HCT116 (cell line): ENCODE data around the gene TMEM147. TPM values are rescaled to one million over a fixed set of nuclear protein-coding genes. Genes with fewer than 3 reads are reported as not detected.

ENCODE experiments used
- ATAC-seq: fragments of 200-7000 bp; cut with Tn5 transposase; 2 replicates; pipeline ENCODE4 v1.9.1; 2020; ENCODE audit warnings: mild to moderate bottlenecking, moderate library complexity
- BruUV-seq: library from RNA; stranded (reverse); fragments of 400-500 nt; replicated peaks from 2 replicates; lab custom pipeline; 2021; lab: Mats Ljungman, UMichigan
- CTCF ChIA-PET: fragments of 300-600 bp; sonication (Branson Sonifier 250); formaldehyde crosslinking; loops from one replicate; lab custom pipeline; 2021; ENCODE audit warnings: antibody characterized with exemption; lab: Charles Lee
- POLR2A ChIA-PET: fragments of 300-600, 350-600 bp; sonication (Branson Sonifier 250); formaldehyde crosslinking; loops from one replicate; lab custom pipeline; 2021; ENCODE audit warnings: antibody characterized with exemption; lab: Charles Lee
- RAD21 ChIA-PET, 2 experiments: fragments of 300-600 bp; sonication (Branson Sonifier 250); formaldehyde crosslinking; loops; one replicate each; lab custom pipeline; 2023; ENCODE audit warnings: low total read pairs in 2 of 2; ENCODE audit not compliant: uncharacterized antibody in 2 of 2, unreplicated experiment in 2 of 2, low non-redundant PET in 1 of 2; lab: Charles Lee
- DNase-seq: peaks from one replicate; pipeline ENCODE4 v3.0.0-alpha.2; 2010; ENCODE audit warnings: low read depth, low spot score
- H2AFZ ChIP-seq: fragments of 200-600 bp; shearing (Covaris generic), sonication (generic); 2 replicates; pipeline ENCODE4 v1.6.1; 2017; ENCODE audit warnings: low read depth, mixed run types, mixed read lengths, antibody characterized with exemption, low read length; ENCODE audit not compliant: poor library complexity, severe bottlenecking
- H3K27ac ChIP-seq: 2 replicates; pipeline ENCODE4 v1.5.1; 2012; ENCODE audit warnings: low read depth, low read length
- H3K27me3 ChIP-seq: fragments of 200-600 bp; sonication (generic); 2 replicates; pipeline ENCODE4 v1.6.1; 2016; ENCODE audit warnings: mixed run types, low read length, mixed read lengths; ENCODE audit not compliant: insufficient read depth
- H3K36me3 ChIP-seq, 2 experiments: fragments of 200-500 bp in 1 of 2; fragments of 200-600 bp in 1 of 2; sonication (Bioruptor generic) in 1 of 2; sonication (generic) in 1 of 2; 2 replicates each; pipeline versions ENCODE4 v1.5.1 to v1.6.1; 2014 to 2016; ENCODE audit warnings: low read length in 2 of 2, inconsistent platforms in 1 of 2, mixed read lengths in 1 of 2, mixed run types in 1 of 2; ENCODE audit not compliant: insufficient read depth in 2 of 2, control insufficient read depth in 1 of 2
- H3K4me1 ChIP-seq, 2 experiments: fragments of 200-600 bp in 1 of 2; sonication (generic) in 1 of 2; 2 replicates each; pipeline versions ENCODE4 v1.5.1 to v1.6.1; 2012 to 2017; ENCODE audit warnings: low read length in 2 of 2, inconsistent platforms in 1 of 2, mild to moderate bottlenecking in 1 of 2, mixed read lengths in 1 of 2, mixed run types in 1 of 2, moderate library complexity in 1 of 2; ENCODE audit not compliant: insufficient read depth in 2 of 2, control insufficient read depth in 1 of 2
- H3K4me2 ChIP-seq: fragments of 200-600 bp; sonication (generic); 2 replicates; pipeline ENCODE4 v1.6.1; 2017; ENCODE audit warnings: mixed run types, low read length, mixed read lengths
- H3K4me3 ChIP-seq, 2 experiments: fragments of 200-600 bp in 1 of 2; sonication (generic) in 1 of 2; replicated peaks in 1 of 2; 2 replicates each; pipeline ENCODE4 v1.5.1; 2011 to 2016; ENCODE audit warnings: low read length in 2 of 2, control low read depth in 1 of 2, low read depth in 1 of 2, mild to moderate bottlenecking in 1 of 2, mixed read lengths in 1 of 2, mixed run types in 1 of 2
- H3K79me2 ChIP-seq: fragments of 200-600 bp; sonication (generic); 2 replicates; pipeline ENCODE4 v1.6.1; 2017; ENCODE audit warnings: mild to moderate bottlenecking, mixed run types, low read length, moderate library complexity, mixed read lengths; ENCODE audit not compliant: insufficient read depth
- H3K9ac ChIP-seq: fragments of 200-600 bp; sonication (generic); 2 replicates; pipeline ENCODE4 v1.6.1; 2016; ENCODE audit warnings: low read length, mixed read lengths
- H3K9me2 ChIP-seq: fragments of 200-600 bp; sonication (generic), shearing (Covaris generic); 2 replicates; pipeline ENCODE4 v1.6.1; 2017; ENCODE audit warnings: mixed run types, mild to moderate bottlenecking, moderate library complexity; ENCODE audit not compliant: insufficient read depth
- H3K9me3 ChIP-seq, 2 experiments: fragments of 200-500 bp in 1 of 2; fragments of 200-600 bp in 1 of 2; sonication (Bioruptor generic) in 1 of 2; sonication (generic) in 1 of 2; 2 replicates each; pipeline ENCODE4 v1.6.1; 2014 to 2017; ENCODE audit warnings: low read length in 2 of 2, mixed read lengths in 2 of 2, inconsistent platforms in 1 of 2, low read depth in 1 of 2, mild to moderate bottlenecking in 1 of 2, mixed run types in 1 of 2, moderate library complexity in 1 of 2; ENCODE audit not compliant: control insufficient read depth in 1 of 2, insufficient read depth in 1 of 2
- H4K20me1 ChIP-seq: fragments of 200-600 bp; sonication (generic), shearing (Covaris generic); 2 replicates; pipeline ENCODE4 v1.6.1; 2017; ENCODE audit warnings: mixed run types, mild to moderate bottlenecking, moderate library complexity; ENCODE audit not compliant: insufficient read depth
- CBX3 ChIP-seq: IDR thresholded peaks from 2 replicates; pipeline ENCODE4 v1.6.1; 2012; ENCODE audit warnings: low read depth
- CEBPB ChIP-seq: IDR thresholded peaks from 2 replicates; pipeline ENCODE4 v1.6.1; 2012; ENCODE audit warnings: low read depth
- ELF1 ChIP-seq: IDR thresholded peaks from 2 replicates; pipeline ENCODE4 v1.6.1; 2012; ENCODE audit warnings: low read depth, borderline replicate concordance
- EZH2 ChIP-seq: fragments of 200-600 bp; sonication (generic); IDR thresholded peaks from 2 replicates; pipeline ENCODE4 v1.6.1; 2017; ENCODE audit warnings: antibody characterized with exemption, mixed run types
- EZH2phosphoT487 ChIP-seq: fragments of 200-600 bp; IDR thresholded peaks from 2 replicates; pipeline ENCODE4 v1.6.1; 2018; ENCODE audit warnings: antibody characterized with exemption, borderline replicate concordance
- FOSL1 ChIP-seq: IDR thresholded peaks from 2 replicates; pipeline ENCODE4 v1.6.1; 2012; ENCODE audit warnings: low read depth
- POLR2A ChIP-seq: IDR thresholded peaks from 2 replicates; pipeline ENCODE4 v1.7.0; 2011; ENCODE audit warnings: borderline replicate concordance; ENCODE audit not compliant: insufficient read depth, insufficient read length; ENCODE audit errors: extremely low read depth
- POLR2AphosphoS5 ChIP-seq: IDR thresholded peaks from 2 replicates; pipeline ENCODE4 v1.6.1; 2011; ENCODE audit warnings: mild to moderate bottlenecking, low read depth, low read length, moderate library complexity
- RAD21 ChIP-seq: IDR thresholded peaks from 2 replicates; pipeline ENCODE4 v1.6.1; 2012; ENCODE audit warnings: low read depth, mild to moderate bottlenecking
- SIN3A ChIP-seq: IDR thresholded peaks from 2 replicates; pipeline ENCODE4 v1.6.1; 2012; ENCODE audit warnings: low read depth
- SRF ChIP-seq: IDR thresholded peaks from 2 replicates; pipeline ENCODE4 v1.6.1; 2012; ENCODE audit warnings: low read depth
- intact Hi-C: fragments of 100-400 bp; cut with micrococcal nuclease; formaldehyde crosslinking; loops from 2 replicates; pipeline ENCODE4 v1.10.0; 2022
- total RNA-seq: library from RNA; stranded (reverse); gene quantifications from one replicate; pipeline ENCODE4 v1.2.1, GENCODE V29; 2021; ENCODE audit not compliant: unreplicated experiment

Gene TMEM147
- total RNA-seq, 1 experiment from 2014 or later, result 128 TPM

DNA sequence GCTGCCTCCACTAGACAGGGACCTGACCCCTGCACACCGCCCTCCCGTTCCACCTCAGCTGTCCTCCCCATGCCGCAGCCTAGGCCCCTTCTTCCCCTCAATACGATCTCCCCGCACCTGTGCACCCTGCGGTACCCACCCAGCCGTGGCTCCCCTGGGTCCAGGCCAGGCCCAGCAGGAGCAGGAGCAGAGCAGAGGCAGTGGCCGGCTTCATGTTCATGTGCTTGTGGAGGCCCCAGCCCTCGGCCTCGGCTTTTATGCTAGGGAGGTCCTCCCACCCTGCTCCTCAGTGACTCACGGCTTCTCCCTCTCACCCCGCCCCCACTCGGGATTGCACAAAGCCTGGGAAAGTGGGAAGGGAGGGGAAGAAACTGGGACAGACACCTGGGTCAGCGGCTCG is 43.7 kb upstream of the TMEM147 start:
- BruUV-seq, result no TSS peak
- 0 out of 2 replicates have a peak, but pooled peaks have one; percentile 15 for ATAC-seq

DNA sequence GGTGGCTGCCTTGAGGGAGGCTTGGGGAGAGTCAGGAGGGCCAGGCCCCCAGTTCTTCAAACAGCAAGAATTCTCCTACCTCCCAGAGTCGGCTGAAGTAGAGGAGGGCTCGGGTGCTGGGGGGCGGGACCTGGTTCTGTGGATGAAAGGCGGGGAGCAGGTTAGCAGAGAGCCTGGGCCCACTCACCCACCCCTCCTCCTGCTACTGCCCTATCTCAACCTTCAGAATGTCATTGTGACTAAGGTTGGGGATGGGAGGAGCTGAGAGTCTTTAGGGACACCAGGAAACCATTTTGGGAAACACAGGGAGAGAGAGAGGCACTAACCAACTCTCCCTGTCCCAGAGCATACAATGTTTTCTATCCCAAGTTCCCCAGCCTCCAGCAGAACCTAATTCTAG is 42.7 kb upstream of the TMEM147 start:
- DNase-seq (no peak), ATAC-seq (no peak)
- H3K9me2 ChIP-seq, result no peaks in the 10 kb centered on the region
- no peaks in the 10 kb centered on the region for H3K27me3 ChIP-seq
- H3K4me1 ChIP-seq, result no peaks in the 10 kb centered on the region
- peaks cover 26% of the 10 kb centered on the region for H3K79me2 ChIP-seq
- intact Hi-C loops, result no loop called here
- H2AFZ ChIP-seq, result no peak overlapping the region
- H3K36me3 ChIP-seq, result peaks cover 33 to 44% of the 10 kb centered on the region in 2 experiments; a peak in 3 of 4 replicates
- no peak overlapping the region for H3K27ac ChIP-seq
- ChIA-PET CTCF (interaction anchor here (1.3 kb wide), 1 partner anchor 7 kb away, joined by 3 read pairs; no protein-coding TSS in a partner anchor), RAD21 (no interaction called here), POLR2A (no interaction called here)
- BruUV-seq, result no TSS peak
- H4K20me1 ChIP-seq, result no peaks in the 10 kb centered on the region
- no peaks in the 10 kb centered on the region for H3K9me3 ChIP-seq
- H3K4me2 ChIP-seq, result no peak overlapping the region
- no peak overlapping the region for H3K4me3 ChIP-seq
- no peak for TF ChIP-seq CEBPB
- no peak for TF ChIP-seq ELF1
- TF ChIP-seq POLR2AphosphoS5, result no peak
- TF ChIP-seq EZH2, result no peak
- no peak overlapping the region for H3K9ac ChIP-seq

More for the DNA sequence above, 43.7 kb upstream of the TMEM147 start:
- RAD21 ChIA-PET, result no interaction called here
- POLR2A ChIA-PET, result no interaction called here
- no peak overlapping the region for H3K27ac ChIP-seq
- H3K4me2 ChIP-seq, result no peak overlapping the region
- peaks cover 33 to 37% of the 10 kb centered on the region in 2 experiments; a peak in 3 of 4 replicates for H3K36me3 ChIP-seq
- TF ChIP-seq FOSL1, result no peak
- no peak for TF ChIP-seq ELF1
- no peak for TF ChIP-seq EZH2phosphoT487
- no peak for TF ChIP-seq CBX3
- TF ChIP-seq RAD21, result no peak
- TF ChIP-seq SRF, result no peak
- TF ChIP-seq POLR2A, result no peak
- no peak for TF ChIP-seq SIN3A
- no peak for TF ChIP-seq CEBPB
- H3K9me3 ChIP-seq, result no peaks in the 10 kb centered on the region
- H3K27me3 ChIP-seq, result no peaks in the 10 kb centered on the region
- peaks cover 15% of the 10 kb centered on the region; the same call in 1 of the 2 replicates for H3K79me2 ChIP-seq
- intact Hi-C loops, result no loop called here
- H2AFZ ChIP-seq, result no peak overlapping the region
- no peak for DNase-seq
- H3K9me2 ChIP-seq, result no peaks in the 10 kb centered on the region
- CTCF ChIA-PET, result interaction anchor here (1.3 kb wide), 1 partner anchor 8 kb away, joined by 3 read pairs; no protein-coding TSS in a partner anchor
- no peak overlapping the region for H3K4me3 ChIP-seq
- no peaks in the 10 kb centered on the region for H4K20me1 ChIP-seq
- no peak overlapping the region for H3K9ac ChIP-seq
- H3K4me1 ChIP-seq, result no peaks in the 10 kb centered on the region
